Germinal center (tissue), 1 donor: ENCODE results near the gene TRABD2B.

Experiments used
- DNase-seq: peaks from one replicate; pipeline ENCODE4 v3.0.0; 2012; ENCODE audit warnings: mixed read lengths, low spot score

TRABD2B gene

DNA sequence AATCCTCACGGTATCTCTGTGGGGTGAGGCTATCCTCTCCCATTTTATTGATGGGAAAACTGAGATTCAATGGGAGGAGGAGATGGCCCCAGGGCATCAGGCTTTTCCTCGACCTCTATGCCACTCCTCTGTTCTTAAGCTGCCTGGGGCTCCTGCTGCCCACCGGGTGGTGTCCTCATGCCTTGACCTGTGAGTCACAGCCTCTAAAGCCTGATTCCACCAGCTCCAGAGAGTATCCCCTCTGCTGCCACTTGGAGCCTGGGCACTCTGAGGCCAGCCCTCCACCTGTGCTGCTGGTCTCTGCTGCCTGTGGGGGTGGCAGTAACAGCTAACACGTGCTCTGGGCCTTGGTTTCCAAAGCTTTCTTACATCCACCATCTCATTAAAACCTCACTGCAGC is 241.2 kb downstream of the TRABD2B start:
- DNase-seq, result no peak

DNA sequence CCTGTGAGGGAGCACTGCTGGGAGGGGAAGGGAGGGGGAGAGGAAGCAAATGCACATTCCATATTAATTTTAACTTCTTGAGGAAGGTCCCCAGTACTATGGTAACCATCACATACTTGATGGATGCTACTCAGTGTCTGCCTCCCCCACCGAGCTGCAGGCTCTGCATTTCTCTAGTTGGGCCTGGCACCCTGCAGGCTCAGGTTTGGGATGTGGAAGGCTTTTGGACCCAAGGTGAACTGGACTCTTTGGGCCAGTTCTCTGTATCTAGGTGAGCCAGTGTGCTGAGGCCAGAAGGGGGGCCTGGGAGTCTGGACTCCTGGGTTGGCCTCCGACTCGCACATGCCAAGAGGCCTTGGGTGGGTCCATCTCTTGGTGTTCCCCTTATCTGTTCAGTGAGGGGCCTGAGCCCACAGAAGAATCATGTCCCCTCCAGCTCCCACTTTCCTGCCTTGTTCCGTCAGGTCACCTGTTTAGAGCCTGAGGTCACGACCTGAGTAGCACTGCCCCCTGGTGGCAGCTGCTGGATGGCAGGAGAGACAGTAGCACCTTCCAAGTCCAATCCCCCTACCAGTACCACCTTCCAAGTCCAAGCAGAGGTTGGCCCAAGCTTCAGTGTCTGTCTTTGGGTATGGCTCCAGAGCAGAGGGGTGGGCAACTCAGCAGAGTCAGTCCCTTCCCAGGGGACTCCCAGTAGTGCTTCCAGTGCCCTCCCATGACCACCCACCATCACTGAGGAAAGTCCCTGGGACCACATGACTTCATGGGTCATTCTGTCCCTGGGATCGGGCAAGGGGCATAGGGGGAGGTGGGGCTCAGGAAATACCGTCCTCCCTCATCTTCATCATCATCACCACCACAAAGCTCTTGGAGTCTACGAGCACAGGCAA is 241.8 kb downstream of the TRABD2B start:
- DNase-seq, result peak; percentile 33

DNA sequence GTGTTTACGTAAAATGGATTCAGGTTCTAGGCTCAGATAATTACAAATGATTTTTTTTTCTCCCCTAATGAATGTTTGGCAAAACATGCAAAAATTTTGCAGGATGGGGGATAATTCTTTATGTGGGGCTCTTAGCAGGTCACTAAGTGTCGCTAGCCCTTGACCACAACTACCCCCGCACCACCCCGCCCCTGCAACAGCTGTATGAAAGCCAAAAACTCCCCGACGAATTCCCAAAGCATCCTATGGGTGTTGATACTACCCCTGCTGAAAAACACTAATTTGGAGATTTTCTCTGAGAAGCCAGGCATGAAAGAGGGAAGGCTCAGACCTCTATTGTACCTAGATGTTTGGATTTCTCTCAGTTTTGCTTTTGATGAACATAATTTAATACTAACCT is 243.0 kb downstream of the TRABD2B start:
- no peak for DNase-seq

DNA sequence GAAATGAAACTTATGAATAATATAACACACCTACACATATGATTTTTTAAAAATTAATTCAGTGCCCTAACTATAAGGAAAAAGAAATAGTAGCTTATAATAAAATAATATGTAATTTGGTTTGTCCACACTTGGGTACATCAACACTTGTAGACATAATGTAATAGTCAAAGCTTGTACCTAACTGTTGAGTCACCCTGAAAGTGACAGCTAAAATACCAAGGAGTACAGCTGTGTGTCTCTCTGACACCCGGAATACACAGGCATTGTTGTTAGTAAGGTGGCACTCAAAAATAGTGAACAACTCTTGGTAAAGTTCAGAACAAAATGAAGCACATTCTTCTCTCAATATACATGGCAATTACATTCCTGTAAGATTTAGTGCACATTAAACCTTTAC is 243.4 kb downstream of the TRABD2B start:
- no peak for DNase-seq

DNA sequence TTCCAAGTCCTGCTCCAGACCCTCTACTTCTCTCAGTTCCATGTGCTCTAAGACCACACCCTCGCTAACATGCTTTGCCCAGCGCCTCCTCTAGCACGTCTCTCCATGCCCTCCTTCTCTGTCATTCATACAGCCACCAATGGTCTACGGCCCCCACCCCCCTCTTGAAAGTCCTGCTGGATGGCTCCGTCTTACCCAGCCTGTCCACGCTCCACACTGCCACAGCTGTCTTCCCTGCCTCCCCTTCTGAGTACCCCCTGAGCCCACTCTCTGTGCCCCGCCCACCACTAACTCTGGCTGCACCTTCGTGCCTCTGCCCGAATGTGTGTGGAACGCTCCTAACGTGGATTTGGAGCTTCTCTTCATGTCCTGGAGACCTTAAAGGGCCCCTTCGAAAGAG is 244.6 kb downstream of the TRABD2B start:
- DNase-seq, result no peak

DNA sequence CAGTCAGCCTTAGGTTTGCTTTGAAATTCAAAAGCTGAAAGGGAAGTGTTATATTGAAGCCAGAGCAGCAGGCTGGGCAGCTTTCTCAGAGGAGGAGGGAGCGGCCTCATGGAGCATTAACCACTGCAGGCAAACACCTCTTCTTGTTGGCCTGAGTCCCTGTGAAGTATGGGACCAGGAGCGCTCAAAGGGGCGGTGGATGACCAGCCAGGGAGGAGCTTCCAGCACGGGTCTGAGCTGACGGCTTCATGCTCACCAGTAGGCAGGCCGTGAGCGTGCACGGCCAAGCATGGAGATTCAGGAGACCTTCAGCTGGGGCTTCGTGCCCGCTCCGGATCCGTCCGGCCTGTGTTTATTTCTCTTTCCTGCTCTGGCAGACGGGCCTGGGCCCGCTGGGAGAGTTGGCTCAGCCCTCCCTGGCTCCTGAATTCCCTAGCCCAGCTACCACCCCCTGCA is 245.2 kb downstream of the TRABD2B start:
- DNase-seq, result no peak

DNA sequence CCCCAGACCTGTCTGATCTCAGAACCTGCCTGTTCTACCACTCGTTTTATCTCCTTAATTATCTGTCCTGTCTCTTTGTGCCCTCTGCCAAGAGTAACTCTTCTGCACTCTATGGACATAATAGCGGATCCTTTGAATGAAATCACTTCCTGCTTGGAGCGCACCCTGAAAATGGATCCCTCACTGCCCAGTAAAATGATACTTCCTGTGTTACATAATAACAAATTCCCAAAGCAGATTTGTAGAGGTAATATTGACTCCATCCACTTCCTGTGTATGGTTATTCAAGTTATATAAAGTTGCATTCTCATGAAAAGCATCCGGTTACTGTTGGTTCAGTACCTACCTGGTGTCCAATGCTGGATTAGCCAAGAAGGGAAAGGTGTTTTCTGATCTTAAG is 246.0 kb downstream of the TRABD2B start:
- no peak for DNase-seq

DNA sequence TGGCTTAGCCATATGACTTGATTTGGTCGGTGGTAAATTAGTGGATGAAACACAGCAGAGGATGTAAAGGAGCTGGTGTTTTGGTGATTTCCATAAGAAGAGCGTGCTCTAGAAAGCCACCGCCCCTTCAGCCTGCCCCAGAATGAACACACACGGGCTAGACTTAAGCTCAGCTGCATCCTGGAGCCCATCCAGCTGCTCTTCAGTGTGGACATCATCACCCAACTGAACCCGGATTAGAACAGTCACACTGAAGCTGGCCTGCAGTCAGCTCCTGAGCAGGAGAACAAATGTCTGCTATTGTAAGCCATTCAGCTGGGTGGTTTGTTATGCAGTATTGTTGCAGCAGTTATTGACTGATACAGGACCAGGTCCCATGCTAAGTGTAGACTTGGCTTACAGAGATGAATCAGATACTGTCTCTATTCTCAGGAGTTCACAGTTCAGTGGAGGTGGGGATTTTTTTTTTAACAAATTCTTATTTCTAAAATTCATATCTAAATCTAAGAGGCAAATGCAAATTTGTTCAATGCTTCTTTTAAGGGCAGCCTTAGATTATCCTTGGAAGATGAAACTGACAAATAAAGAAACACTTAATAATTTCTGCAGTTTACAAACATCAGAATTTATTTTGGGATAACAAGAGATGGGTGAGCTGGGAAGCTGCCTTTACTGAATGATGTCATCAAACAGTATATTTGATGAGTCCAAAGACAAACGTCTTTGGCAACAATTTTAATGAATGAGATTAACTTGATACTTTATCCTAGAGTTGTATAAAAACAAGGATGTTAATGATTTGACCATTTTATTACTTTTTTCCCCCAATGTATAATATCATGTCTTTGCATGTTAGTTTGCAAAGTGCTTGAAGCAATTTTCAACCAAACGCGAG is 251.2 kb downstream of the TRABD2B start:
- no peak for DNase-seq

DNA sequence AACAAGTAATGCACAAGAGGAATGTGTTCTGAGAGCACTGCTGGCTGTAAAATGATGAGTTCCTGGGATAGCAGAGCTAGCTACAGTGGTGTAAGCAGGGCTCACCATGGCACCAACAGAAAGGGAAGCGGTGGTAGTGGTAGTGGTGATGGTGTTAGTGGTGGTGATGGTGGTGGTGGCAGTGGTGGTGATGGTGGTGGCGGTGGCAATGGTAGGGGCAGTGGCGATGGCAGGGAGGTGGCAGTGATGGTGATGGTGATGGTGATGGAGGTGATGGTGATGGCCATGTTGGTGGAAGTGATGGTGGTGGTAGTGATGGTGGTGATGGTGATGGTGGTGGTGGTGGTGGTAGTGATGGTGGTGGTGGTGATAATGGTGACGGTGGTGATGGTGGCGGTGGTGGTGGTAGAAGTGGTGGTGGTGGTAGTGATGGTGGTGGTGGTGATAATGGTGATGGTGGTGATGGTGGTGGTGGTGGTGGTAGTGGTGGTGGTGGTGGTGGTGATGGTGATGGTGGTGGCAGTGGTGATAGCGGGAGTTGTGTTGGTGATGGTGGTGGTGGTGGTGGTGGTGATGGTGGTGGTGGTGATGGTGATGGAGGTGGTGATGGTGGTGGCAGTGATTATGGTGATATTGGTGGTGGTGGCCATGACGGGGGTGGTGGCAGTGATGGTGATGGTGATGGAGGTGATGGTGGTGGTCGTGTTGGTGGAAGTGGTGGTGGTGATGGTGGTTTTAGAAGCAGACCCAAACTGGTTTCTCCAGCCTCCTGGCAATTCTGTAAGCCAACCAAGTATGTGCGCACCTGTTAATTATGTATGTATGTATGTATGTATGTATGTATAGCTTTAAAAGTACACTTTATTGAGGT is 254.1 kb downstream of the TRABD2B start:
- no peak for DNase-seq

DNA sequence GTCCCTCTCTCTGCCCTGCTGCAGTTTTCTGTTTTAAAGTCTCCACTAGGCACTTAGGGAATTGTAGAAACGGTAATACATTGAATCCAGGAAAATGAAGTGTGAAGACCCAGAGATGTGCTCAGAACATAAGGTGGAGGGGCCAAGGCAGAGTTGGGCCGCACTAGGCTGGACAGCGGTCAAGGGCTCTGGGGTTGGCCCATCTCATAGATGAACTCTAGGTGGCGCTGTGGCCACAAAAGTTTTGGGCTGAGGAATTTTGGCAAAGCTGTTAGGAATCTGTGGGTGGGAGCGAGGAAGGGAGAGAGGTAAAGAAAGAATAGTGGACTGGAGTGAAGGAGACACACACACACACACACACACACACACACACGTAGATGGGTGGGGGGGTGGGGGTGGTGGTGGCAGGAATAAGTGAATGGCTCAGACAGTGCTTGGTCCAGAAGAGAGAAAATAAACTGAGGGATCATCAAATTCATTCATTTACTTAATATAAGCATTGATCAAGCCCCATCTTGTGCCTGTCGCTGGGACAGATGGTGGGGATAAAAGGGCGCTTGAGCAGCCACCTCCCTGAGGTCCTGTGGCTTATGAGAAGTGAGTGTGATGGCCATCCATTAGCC is 258.5 kb downstream of the TRABD2B start:
- DNase-seq, result no peak

DNA sequence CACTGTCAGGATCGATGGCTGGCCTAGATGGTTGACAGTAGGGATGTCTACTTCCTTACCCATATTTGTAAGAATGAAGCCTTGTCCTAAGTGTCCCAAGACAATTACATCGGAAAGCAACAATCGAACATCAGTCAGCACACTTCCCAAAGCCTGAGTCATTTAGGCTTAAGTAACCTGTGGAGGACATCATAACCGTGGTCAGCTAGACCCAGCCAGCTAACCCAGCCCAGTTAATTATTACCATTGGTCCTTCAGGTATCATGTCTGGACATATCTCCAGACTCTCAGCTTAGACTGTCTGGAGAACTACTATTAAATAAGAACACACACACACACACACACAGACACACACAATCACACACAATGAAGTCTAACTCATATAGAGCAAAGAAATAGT is 264.7 kb downstream of the TRABD2B start:
- no peak for DNase-seq

DNA sequence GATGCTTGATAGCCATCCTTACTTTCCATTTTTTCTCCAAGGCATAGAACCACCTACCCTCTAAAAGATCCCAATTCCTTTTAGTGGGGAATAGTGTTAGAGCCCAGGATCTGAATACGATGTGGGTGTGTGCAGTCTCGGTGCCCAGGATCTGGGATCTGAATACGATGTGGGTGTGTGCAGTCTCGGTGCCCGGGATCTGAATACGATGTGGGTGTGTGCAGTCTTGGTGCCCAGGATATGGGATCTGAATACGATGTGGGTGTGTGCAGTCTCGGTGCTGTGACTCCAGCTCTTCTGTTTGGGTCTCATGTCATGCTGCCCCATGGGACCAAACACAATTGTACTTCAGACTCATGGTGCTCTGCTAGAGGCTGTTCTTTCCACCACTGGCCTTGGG is 265.5 kb downstream of the TRABD2B start:
- no peak for DNase-seq

DNA sequence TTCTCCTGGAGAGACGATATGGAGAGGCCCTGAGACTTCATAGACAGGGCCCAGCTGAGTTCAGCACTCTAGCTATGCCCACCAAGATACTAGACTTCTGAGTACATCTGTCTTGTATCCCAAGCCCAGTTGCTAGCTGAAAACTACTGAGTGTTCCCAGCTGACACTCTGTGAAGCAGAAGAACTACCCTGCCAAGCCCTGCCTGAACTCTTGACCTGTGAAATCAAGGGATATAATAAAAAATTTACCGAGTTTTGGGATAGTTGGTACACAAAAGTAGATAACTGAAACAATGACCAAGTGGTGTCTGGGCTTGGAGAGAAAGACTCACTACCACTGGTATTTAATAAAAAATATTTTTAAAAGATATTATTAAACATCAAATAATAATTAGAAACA is 267.5 kb downstream of the TRABD2B start:
- DNase-seq, result no peak

DNA sequence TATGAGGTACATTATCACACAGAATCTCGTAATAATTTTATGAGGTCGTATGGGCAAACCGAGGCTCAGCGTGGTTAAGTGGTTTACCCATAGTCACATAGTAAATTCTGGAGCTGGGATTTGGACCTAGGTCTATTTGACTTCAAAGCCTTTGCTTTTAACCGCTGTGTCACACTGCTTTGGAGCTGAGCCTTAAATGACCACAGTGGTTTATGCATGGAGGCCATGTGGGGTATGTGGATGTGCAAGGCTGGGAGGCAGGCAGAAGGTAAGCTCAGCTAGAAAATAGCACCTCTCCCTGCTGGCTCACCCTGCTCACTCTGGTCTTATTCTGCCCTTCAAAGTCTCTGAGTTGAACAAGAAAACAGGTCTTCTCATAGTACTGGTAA is 269.5 kb downstream of the TRABD2B start:
- DNase-seq, result no peak

DNA sequence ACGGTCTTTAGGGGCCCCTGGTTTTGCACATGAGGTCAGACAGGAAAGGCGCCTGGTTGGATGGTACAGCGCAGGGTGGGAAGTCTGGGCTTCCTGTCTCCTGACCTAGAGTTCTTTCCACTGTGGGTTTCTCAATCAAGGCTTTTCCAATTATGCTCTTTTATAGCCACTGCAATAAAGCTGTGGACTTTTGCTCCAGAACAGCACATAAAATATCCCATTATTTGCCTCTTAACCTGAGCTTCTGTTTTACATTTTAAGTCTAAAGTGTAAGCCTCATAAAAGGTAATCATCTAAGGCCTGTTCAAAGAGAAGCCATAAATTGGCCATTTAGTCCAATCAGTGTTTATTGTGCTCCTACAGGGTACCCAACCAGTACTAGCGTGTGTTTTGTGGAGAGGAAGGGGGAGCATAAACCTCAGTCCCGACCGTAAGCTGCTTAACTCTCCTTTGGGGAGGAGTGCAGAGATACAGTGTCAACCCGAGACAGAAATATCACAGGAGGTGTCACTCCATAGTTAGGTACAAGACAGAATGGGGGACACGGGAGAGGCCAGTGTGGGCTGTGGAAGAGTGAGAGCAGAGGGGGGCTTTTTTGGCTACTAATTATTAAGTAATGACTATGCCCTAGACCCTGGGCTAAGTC is 270.0 kb downstream of the TRABD2B start:
- DNase-seq, result no peak

DNA sequence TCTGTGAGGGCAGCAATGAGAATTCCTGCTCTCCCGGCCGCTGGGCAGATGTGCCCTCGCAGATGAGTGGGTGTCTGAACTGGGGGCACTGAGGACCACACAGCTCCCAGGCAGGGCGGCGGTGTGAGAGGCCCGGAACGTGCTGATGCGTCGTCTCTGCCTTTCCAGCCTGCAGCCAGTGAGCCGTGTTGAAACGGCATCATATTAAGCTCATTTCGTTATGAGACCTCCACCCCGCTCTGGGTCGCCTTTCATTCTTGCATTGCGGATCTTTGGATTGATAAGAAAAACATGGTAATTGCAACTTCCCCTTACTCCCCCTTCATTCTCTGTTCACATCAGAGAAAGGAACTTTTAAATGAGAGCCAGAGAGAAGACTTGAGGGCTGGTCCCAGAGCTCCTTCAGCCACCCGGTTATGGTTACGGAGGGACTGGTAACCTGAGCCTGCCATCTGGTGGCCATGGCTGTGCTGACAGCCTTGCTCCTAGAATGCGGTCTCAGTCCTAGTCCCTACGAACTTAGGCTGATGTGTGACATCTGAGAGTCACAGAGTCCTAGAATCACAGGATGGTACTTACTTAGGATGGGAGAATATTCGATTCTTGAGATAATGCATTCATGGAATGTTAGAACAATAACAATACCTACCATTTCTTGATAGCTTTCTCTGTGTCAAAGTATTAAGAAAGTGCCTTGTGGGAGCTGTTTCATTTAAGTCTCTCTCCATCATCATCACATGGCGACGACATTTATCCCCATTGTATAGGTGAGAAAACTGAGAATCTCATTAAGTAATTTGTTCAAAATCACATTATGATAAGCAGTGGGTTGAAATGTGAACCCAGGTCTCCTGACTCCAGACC is 271.0 kb downstream of the TRABD2B start:
- DNase-seq, result peak; percentile 71

DNA sequence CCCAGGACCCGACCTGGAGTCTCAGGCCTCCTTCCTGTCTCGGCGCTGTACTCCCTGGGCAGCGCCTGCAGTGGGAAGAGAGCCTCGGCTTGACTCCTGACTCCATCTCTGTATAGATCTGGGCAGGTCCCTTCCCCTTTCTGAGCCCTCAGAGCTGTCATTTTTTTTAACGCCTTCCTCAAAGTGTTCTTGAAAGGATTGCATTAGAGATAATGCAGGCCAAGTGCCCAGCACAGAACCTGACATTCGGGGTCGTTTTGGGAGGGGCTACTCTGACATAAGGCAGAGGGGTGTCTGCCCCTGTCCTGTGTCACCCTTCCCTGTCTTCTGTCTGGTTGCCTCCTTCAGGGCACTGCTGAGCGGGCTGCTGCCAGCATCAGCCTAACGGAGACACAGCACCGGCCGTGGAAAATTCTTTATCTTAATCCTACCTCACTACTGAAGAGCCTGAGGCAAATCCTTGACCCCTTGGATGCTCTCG is 271.6 kb downstream of the TRABD2B start:
- no peak for DNase-seq

DNA sequence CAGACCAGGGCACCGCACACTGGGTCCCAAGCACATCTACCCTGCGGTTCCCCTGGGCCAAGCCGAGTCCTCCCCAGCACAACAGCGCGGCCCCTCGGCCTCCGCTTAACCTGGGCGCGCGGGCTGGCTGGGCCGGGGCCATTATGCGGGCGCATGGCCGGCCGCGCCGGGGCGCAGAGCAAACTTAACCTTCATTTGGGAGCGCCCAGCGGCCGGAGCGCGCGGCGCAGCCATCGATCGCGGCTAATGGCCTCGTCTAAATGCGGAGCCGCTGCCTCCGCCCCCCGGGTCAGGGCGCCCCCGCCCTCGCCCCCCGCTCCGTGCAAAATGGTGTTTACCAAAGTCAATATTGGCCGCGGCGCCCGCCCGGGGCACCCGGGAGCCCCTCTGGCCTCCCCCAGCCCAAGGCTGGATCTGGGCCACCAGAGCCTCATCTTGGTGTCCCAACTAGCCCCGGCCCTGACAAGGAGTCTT is 272.1 kb downstream of the TRABD2B start:
- no peak for DNase-seq

DNA sequence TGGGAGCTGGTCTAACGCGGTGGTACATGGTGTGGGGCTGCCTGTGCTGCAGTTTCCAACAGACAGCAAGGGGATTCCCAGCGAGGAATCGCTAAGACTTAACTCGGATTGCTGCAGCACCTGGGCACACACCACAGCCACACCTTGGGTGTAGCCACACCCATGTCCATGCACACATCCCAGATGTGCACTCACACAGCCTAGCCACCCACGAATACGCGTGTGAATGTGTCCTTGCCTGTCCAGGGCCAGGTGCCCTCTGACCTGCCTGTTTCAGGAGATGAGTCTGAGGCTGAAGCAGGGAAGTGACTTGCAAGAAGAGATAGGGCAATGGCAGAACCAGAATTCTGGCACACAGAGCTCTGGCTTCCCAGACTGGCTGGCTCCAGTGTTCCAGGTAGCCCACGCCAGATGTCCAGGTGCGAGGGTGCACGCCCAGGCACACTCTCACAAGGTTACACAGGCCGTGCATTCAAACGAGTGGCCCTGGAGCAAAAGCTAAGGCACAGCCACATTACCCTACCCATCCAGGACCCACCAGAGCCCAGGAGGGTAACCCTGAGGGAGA is 272.7 kb downstream of the TRABD2B start:
- no peak for DNase-seq
